Rectal smooth muscle tissue (tissue), 1 donor: ENCODE results near the gene KIF14.

Experiments
- H3K27ac ChIP-seq: one replicate; pipeline ENCODE4 v1.7.0; 2013; ENCODE audit warnings: low read depth, low read length, inconsistent platforms
- H3K27me3 ChIP-seq: one replicate; pipeline ENCODE4 v1.7.0; 2013; ENCODE audit warnings: low read length; ENCODE audit not compliant: control insufficient read depth, insufficient read depth
- H3K36me3 ChIP-seq: one replicate; pipeline ENCODE4 v1.7.0; 2013; ENCODE audit warnings: low read length; ENCODE audit not compliant: control insufficient read depth, insufficient read depth
- H3K4me1 ChIP-seq: one replicate; pipeline ENCODE4 v1.7.0; 2013; ENCODE audit warnings: low read length; ENCODE audit not compliant: control insufficient read depth, insufficient read depth
- H3K4me3 ChIP-seq: one replicate; pipeline ENCODE4 v1.7.0; 2013; ENCODE audit warnings: low read length
- H3K9ac ChIP-seq: one replicate; pipeline ENCODE4 v1.7.0; 2013; ENCODE audit warnings: low read length

Gene KIF14

GRCh38 chr1:200620273-200621131 lies at the start of gene KIF14:
KIF14 (minus strand) TSS chr1:200620751; CDS start chr1:200618723, 2,028 bp downstream.
- Histone ChIP-seq H3K9ac (peak within 1 kb of the TSS; percentile 57), H3K36me3 (no peaks in the 10 kb centered on the region), H3K27ac (no peak within 1 kb of the TSS), H3K4me1 (peaks cover 3% of the 10 kb centered on the region), H3K27me3 (no peaks in the 10 kb centered on the region), H3K4me3 (peak within 1 kb of the TSS; percentile 89)

- Histone ChIP-seq H3K4me3 (peak within 1 kb of the TSS; percentile 94), H3K9ac (peak within 1 kb of the TSS; percentile 97), H3K27me3 (no peaks in the 10 kb centered on the region), H3K4me1 (peaks cover 8% of the 10 kb centered on the region), H3K27ac (peak within 1 kb of the TSS; percentile 100), H3K36me3 (no peaks in the 10 kb centered on the region)
Measured at GRCh38 chr1:200669314-200670241, 49.0 kb upstream of the KIF14 start, which contains the start of gene DDX59. DDX59 (minus strand) TSS chr1:200669907; CDS start chr1:200666740, 3,167 bp downstream.

- H3K36me3 ChIP-seq = peaks cover 3% of the 10 kb centered on the region
- peak overlapping the region; percentile 94 for H3K4me3 ChIP-seq
- H3K4me1 ChIP-seq = peaks cover 8% of the 10 kb centered on the region
- no peak overlapping the region for H3K9ac ChIP-seq
- no peaks in the 10 kb centered on the region for H3K27me3 ChIP-seq
- H3K27ac ChIP-seq = peak overlapping the region; percentile 100
Measured at GRCh38 chr1:200668514-200669313, 48.2 kb upstream of the KIF14 start.

GRCh38 chr1:200666309-200666708 lies 45.8 kb upstream of the KIF14 start:
- Histone ChIP-seq H3K4me3 (no peak overlapping the region), H3K27ac (no peak overlapping the region), H3K9ac (no peak overlapping the region), H3K27me3 (no peaks in the 10 kb centered on the region), H3K4me1 (peaks cover 8% of the 10 kb centered on the region), H3K36me3 (peaks cover 7% of the 10 kb centered on the region)

GRCh38 chr1:200665861-200666260 lies 45.3 kb upstream of the KIF14 start:
- peaks cover 7% of the 10 kb centered on the region for H3K36me3 ChIP-seq
- H3K27ac ChIP-seq = no peak overlapping the region
- no peak overlapping the region for H3K4me3 ChIP-seq
- no peak overlapping the region for H3K9ac ChIP-seq
- H3K4me1 ChIP-seq = peaks cover 7% of the 10 kb centered on the region
- no peaks in the 10 kb centered on the region for H3K27me3 ChIP-seq

GRCh38 chr1:200660719-200661118 lies 40.2 kb upstream of the KIF14 start:
- Histone ChIP-seq H3K27ac (no peak overlapping the region), H3K4me1 (no peaks in the 10 kb centered on the region), H3K27me3 (no peaks in the 10 kb centered on the region), H3K36me3 (peaks cover 26% of the 10 kb centered on the region), H3K4me3 (no peak overlapping the region), H3K9ac (no peak overlapping the region)

- Histone ChIP-seq H3K9ac (no peak overlapping the region), H3K4me1 (no peaks in the 10 kb centered on the region), H3K27me3 (no peaks in the 10 kb centered on the region), H3K36me3 (peaks cover 29% of the 10 kb centered on the region), H3K27ac (no peak overlapping the region), H3K4me3 (no peak overlapping the region)
Measured at GRCh38 chr1:200659269-200659668, 38.7 kb upstream of the KIF14 start.

GRCh38 chr1:200658037-200658818 lies 37.7 kb upstream of the KIF14 start:
- Histone ChIP-seq H3K27me3 (no peaks in the 10 kb centered on the region), H3K36me3 (peaks cover 29% of the 10 kb centered on the region), H3K27ac (no peak overlapping the region), H3K9ac (no peak overlapping the region), H3K4me3 (no peak overlapping the region), H3K4me1 (no peaks in the 10 kb centered on the region)

GRCh38 chr1:200654660-200655059 lies 34.1 kb upstream of the KIF14 start:
- Histone ChIP-seq H3K27me3 (no peaks in the 10 kb centered on the region), H3K4me3 (no peak overlapping the region), H3K27ac (no peak overlapping the region), H3K9ac (no peak overlapping the region), H3K36me3 (peaks cover 20% of the 10 kb centered on the region), H3K4me1 (no peaks in the 10 kb centered on the region)

- H3K36me3 ChIP-seq = peaks cover 16% of the 10 kb centered on the region
- no peaks in the 10 kb centered on the region for H3K27me3 ChIP-seq
- no peaks in the 10 kb centered on the region for H3K4me1 ChIP-seq
- H3K27ac ChIP-seq = no peak overlapping the region
- H3K9ac ChIP-seq = no peak overlapping the region
- H3K4me3 ChIP-seq = no peak overlapping the region
Measured at GRCh38 chr1:200653022-200653462, 32.5 kb upstream of the KIF14 start.

- Histone ChIP-seq H3K9ac (no peak overlapping the region), H3K36me3 (peaks cover 14% of the 10 kb centered on the region), H3K27me3 (no peaks in the 10 kb centered on the region), H3K27ac (no peak overlapping the region), H3K4me3 (no peak overlapping the region), H3K4me1 (no peaks in the 10 kb centered on the region)
Measured at GRCh38 chr1:200652378-200652777, 31.8 kb upstream of the KIF14 start.
